HG03571 (cell line): ENCODE measurements around the gene IGSF9B.
A peak's percentile ranks its signal among the peaks of the same experiment; 100 is the strongest.

Experiments
- ATAC-seq: cut with Tn5 transposase; IDR thresholded peaks from one replicate; pipeline ENCODE4 v1.9.1; 2021; ENCODE audit not compliant: unreplicated experiment

IGSF9B gene

GRCh38 chr11:133985981-133986944 is 29.5 kb upstream of the IGSF9B start:
- ATAC-seq: no peak

GRCh38 chr11:133984828-133985227 is 28.1 kb upstream of the IGSF9B start:
- ATAC-seq: no peak

- no peak for ATAC-seq
Observed at GRCh38 chr11:133983660-133984316, 27.0 kb upstream of the IGSF9B start.

GRCh38 chr11:133982876-133983275 is 26.1 kb upstream of the IGSF9B start:
- ATAC-seq: no peak

GRCh38 chr11:133982151-133982550 is 25.4 kb upstream of the IGSF9B start:
- no peak for ATAC-seq

- no peak for ATAC-seq
Observed at GRCh38 chr11:133981156-133981555, 24.4 kb upstream of the IGSF9B start.

- ATAC-seq: no peak
Observed at GRCh38 chr11:133980665-133981064, 23.9 kb upstream of the IGSF9B start.

- ATAC-seq: no peak
Observed at GRCh38 chr11:133978794-133979193, 22.0 kb upstream of the IGSF9B start.

GRCh38 chr11:133977067-133977677 is 20.4 kb upstream of the IGSF9B start:
- ATAC-seq: peak; percentile 99

GRCh38 chr11:133975488-133975849 is 18.7 kb upstream of the IGSF9B start:
- no peak for ATAC-seq

GRCh38 chr11:133974836-133975487 is 18.2 kb upstream of the IGSF9B start:
- ATAC-seq: no peak

- no peak for ATAC-seq
Observed at GRCh38 chr11:133971881-133972280, 15.1 kb upstream of the IGSF9B start.

- ATAC-seq: no peak
Observed at GRCh38 chr11:133969112-133969511, 12.3 kb upstream of the IGSF9B start.

GRCh38 chr11:133968300-133968699 is 11.5 kb upstream of the IGSF9B start:
- ATAC-seq: no peak

GRCh38 chr11:133967599-133968238 is 11.0 kb upstream of the IGSF9B start:
- ATAC-seq: no peak

GRCh38 chr11:133966921-133967598 is 10.3 kb upstream of the IGSF9B start:
- ATAC-seq: no peak

- ATAC-seq: no peak
Observed at GRCh38 chr11:133966172-133966651, 9.4 kb upstream of the IGSF9B start.

- no peak for ATAC-seq
Observed at GRCh38 chr11:133965031-133965601, 8.3 kb upstream of the IGSF9B start.

GRCh38 chr11:133964356-133964755 is 7.6 kb upstream of the IGSF9B start:
- ATAC-seq: no peak

- ATAC-seq: no peak
Observed at GRCh38 chr11:133961890-133962289, 5.1 kb upstream of the IGSF9B start.
